ENCODE data around the gene CDH24. TPM values are rescaled to one million over a fixed set of nuclear protein-coding genes. Genes with fewer than 3 reads are reported as not detected.

The CDH24 gene
- total RNA-seq, 1 experiment from 2014 or later = 9.0 TPM

GRCh38 chr14:23076785-23077408 lies 19.6 kb upstream of the CDH24 start:
- ChIA-PET POLR2A (no interaction called here), CTCF (interaction anchor here (0.5 to 2.6 kb wide), 5 partner anchors 8 to 432 kb away, joined by 3 to 10 read pairs (median 4); partner anchors contain the start of genes ACIN1 and C14orf119)
- Histone ChIP-seq H3K27me3 (ENCODE audit: control insufficient read depth, insufficient read depth, low read length) (no peaks in the 10 kb centered on the region), H3K27ac (ENCODE audit: low read length) (no peak overlapping the region), H3K36me3 (ENCODE audit: control insufficient read depth, insufficient read depth, low read length) (peaks cover 44% of the 10 kb centered on the region), H3K4me3 (ENCODE audit: low read depth in 2 of 2, low read length in 2 of 2) (no peak overlapping the region), H3K9me3 (ENCODE audit: control insufficient read depth, insufficient read depth, low read depth, low read length) (no peaks in the 10 kb centered on the region), H3K4me1 (ENCODE audit: control insufficient read depth, insufficient read depth, low read length) (peaks cover 17% of the 10 kb centered on the region)
- BruUV-seq (replicated peaks) = no TSS peak
- DNase-seq (ENCODE audit: low read depth, low spot score) (no peak), ATAC-seq (no peak)
- in situ Hi-C loops (cut with HindIII; ENCODE audit: low pct_unique_long_range_greater_than_20kb, low sequenced_read_pairs) (no loop called here), intact Hi-C loops (cut with micrococcal nuclease; ENCODE audit: unreplicated experiment) (no loop called here)
- TF ChIP-seq SIN3A (IDR thresholded peaks at IDR 0.05; ENCODE audit: borderline replicate concordance, insufficient read depth, low read depth, low read length) = no peak
- TF ChIP-seq CTCF (IDR thresholded peaks at IDR 0.05) = peak; percentile 71

DNA sequence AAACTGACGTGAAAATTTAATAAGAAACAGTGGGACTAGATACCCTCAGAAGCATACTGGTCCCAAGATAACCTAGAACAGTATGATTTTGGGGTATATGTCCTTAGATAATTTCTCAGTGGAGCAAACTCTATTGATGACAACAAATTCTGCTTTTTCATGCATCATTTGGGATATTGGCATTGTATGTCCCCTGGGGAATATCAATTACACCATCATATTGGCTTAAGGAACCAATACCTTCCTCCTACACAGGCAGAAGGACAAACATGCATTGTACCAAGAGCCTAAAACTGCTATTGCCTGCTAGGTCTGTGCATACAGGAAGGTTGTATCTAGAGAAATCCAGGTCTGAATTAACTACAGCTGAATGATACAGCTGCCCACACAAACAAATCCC lies 17.6 kb upstream of the CDH24 start:
- Histone ChIP-seq H3K36me3 (ENCODE audit: control insufficient read depth, insufficient read depth, low read length) (peaks cover 35% of the 10 kb centered on the region), H3K4me1 (ENCODE audit: control insufficient read depth, insufficient read depth, low read length) (peaks cover 21% of the 10 kb centered on the region), H3K27ac (ENCODE audit: low read length) (no peak overlapping the region), H3K27me3 (ENCODE audit: control insufficient read depth, insufficient read depth, low read length) (no peaks in the 10 kb centered on the region), H3K4me3 (ENCODE audit: low read depth in 2 of 2, low read length in 2 of 2) (no peak overlapping the region), H3K9me3 (ENCODE audit: control insufficient read depth, insufficient read depth, low read depth, low read length) (no peaks in the 10 kb centered on the region)
- in situ Hi-C loops (cut with HindIII; ENCODE audit: low pct_unique_long_range_greater_than_20kb, low sequenced_read_pairs) (no loop called here), intact Hi-C loops (cut with micrococcal nuclease; ENCODE audit: unreplicated experiment) (no loop called here)
- ChIA-PET POLR2A (no interaction called here), CTCF (interaction anchor here (0.7 kb wide), 1 partner anchor 824 kb away, joined by 7 read pairs; no protein-coding TSS in a partner anchor)
- ATAC-seq (no peak), DNase-seq (ENCODE audit: low read depth, low spot score) (no peak)
- no TSS peak for BruUV-seq (replicated peaks)
- TF ChIP-seq POLR2AphosphoS5 (IDR thresholded peaks at IDR 0.05; ENCODE audit: low read depth, low read length) (no peak), SIN3A (IDR thresholded peaks at IDR 0.05; ENCODE audit: borderline replicate concordance, insufficient read depth, low read depth, low read length) (no peak), REST (IDR thresholded peaks at IDR 0.05; ENCODE audit: insufficient read depth in 1 of 2, low read depth in 2 of 2, low read length in 1 of 2) (no peak), CTCF (IDR thresholded peaks at IDR 0.05) (no peak), TCF7L2 (IDR thresholded peaks at IDR 0.05; ENCODE audit: low read depth, low read length) (no peak)
